CD14-positive monocyte (primary cell): Measurements from ENCODE around the gene FCN3. TPM values are rescaled to one million over a fixed set of nuclear protein-coding genes. Genes with fewer than 3 reads are reported as not detected.

Experiments used
- polyA plus RNA-seq, 3 donors: library from polyadenylated mRNA; depleted of rRNA in 1 of 3; unstranded in 2 of 3; stranded (reverse) in 1 of 3; fragments of 300-500 nt in 2 of 3; fragments of >200 nt in 1 of 3; fragmentation: Illumina TruSeq in 2 of 3; gene quantifications; 1 replicate in 2 of 3; 2 replicates in 1 of 3; pipeline ENCODE4 v1.2.3, GENCODE V29; 2012 to 2021
- small RNA-seq: library from RNA; depleted of rRNA; stranded (forward); fragments of <200 nt; gene quantifications from one replicate; pipeline ENCODE3, GENCODE V24; 2012; ENCODE audit warnings: low read depth; ENCODE audit not compliant: insufficient read length

FCN3 gene
- polyA plus RNA-seq, 3 donors, result not detected

Small RNA genes within 50 kb of the gene (small RNA-seq; reads per million reads assigned to genes)
- 0.94 reads per million for gene RNU6-48P

Other genes starting within 250 kb of the FCN3 start
- gene SLC9A1, start 219.7 kb downstream of the FCN3 start, polyA plus RNA-seq, result 10 to 100 TPM in 1 of 3 donors, 1 to 10 TPM in 2; 4.5 to 14.2 (median 4.6) TPM
- 10 to 100 TPM in 1 of 3 donors, 1 to 10 TPM in 2; 2.1 to 26.6 (median 4.3) TPM for gene WDTC1, start 140.2 kb downstream of the FCN3 start, polyA plus RNA-seq
- 10 to 100 TPM; 23.2 to 29.0 (median 24.6) TPM for gene TMEM222, start 52.7 kb downstream of the FCN3 start, polyA plus RNA-seq
- gene SYTL1, start 32.8 kb downstream of the FCN3 start, polyA plus RNA-seq, result 10 to 100 TPM; 26.9 to 95.8 (median 44.6) TPM
- gene MAP3K6, start 7.9 kb downstream of the FCN3 start, polyA plus RNA-seq, result 10 to 100 TPM in 1 of 3 donors, 1 to 10 TPM in 2; 3.2 to 14.8 (median 6.7) TPM
- not detected for gene CD164L2, start 8.5 kb upstream of the FCN3 start, polyA plus RNA-seq
- 1 to 10 TPM in 1 of 3 donors, under 1 TPM in 1, not detected in 1; 0.26 to 2.7 TPM for gene GPR3, start 17.8 kb upstream of the FCN3 start, polyA plus RNA-seq
- gene WASF2, start 115.3 kb upstream of the FCN3 start, polyA plus RNA-seq, result 10 to 100 TPM; 53.5 to 91.6 (median 86.4) TPM
- 1 to 10 TPM in 1 of 3 donors, under 1 TPM in 2; 0.16 to 3.3 (median 0.30) TPM for gene AHDC1, start 229.3 kb upstream of the FCN3 start, polyA plus RNA-seq